Activated CD8-positive, alpha-beta memory T cell treated with anti-CD3 and anti-CD28 coated beads, Interleukin-2, amount 50 U/mL, for 1 hour (primary cell): ENCODE results near the gene ZBTB16.

Source experiments
- DNase-seq: peaks from one replicate; pipeline ENCODE4 v3.0.0-alpha.2; 2020; ENCODE audit errors: extremely low read depth

The ZBTB16 gene

GRCh38 chr11:114059278-114059983 is at the start of gene ZBTB16:
TSS of gene ZBTB16 (plus strand) at chr11:114059711. CDS start at chr11:114063301, 3,590 bp downstream.
- no peak for DNase-seq

GRCh38 chr11:114010931-114011330 is 48.6 kb upstream of the ZBTB16 start:
- no peak for DNase-seq

- no peak for DNase-seq
Observed at GRCh38 chr11:114011443-114011842, 48.1 kb upstream of the ZBTB16 start.

- no peak for DNase-seq
Observed at GRCh38 chr11:114015117-114015516, 44.4 kb upstream of the ZBTB16 start.

GRCh38 chr11:114016986-114017385 is 42.5 kb upstream of the ZBTB16 start:
- DNase-seq: no peak

- DNase-seq: no peak
Observed at GRCh38 chr11:114017723-114018122, 41.8 kb upstream of the ZBTB16 start.

- no peak for DNase-seq
Observed at GRCh38 chr11:114019046-114019445, 40.5 kb upstream of the ZBTB16 start.

- DNase-seq: no peak
Observed at GRCh38 chr11:114019574-114019973, 39.9 kb upstream of the ZBTB16 start.

GRCh38 chr11:114025329-114025907 is 34.1 kb upstream of the ZBTB16 start:
- DNase-seq: no peak

- no peak for DNase-seq
Observed at GRCh38 chr11:114026355-114026754, 33.2 kb upstream of the ZBTB16 start.

- no peak for DNase-seq
Observed at GRCh38 chr11:114027391-114027790, 32.1 kb upstream of the ZBTB16 start.

GRCh38 chr11:114027926-114028325 is 31.6 kb upstream of the ZBTB16 start:
- no peak for DNase-seq

- no peak for DNase-seq
Observed at GRCh38 chr11:114031246-114031966, 28.1 kb upstream of the ZBTB16 start.

GRCh38 chr11:114031967-114032320 is 27.6 kb upstream of the ZBTB16 start:
- DNase-seq: no peak

- DNase-seq: no peak
Observed at GRCh38 chr11:114033066-114033465, 26.4 kb upstream of the ZBTB16 start.

- DNase-seq: no peak
Observed at GRCh38 chr11:114033572-114033971, 25.9 kb upstream of the ZBTB16 start.

GRCh38 chr11:114034956-114035355 is 24.6 kb upstream of the ZBTB16 start:
- no peak for DNase-seq

GRCh38 chr11:114036147-114036811 is 23.2 kb upstream of the ZBTB16 start:
- no peak for DNase-seq

GRCh38 chr11:114036958-114037357 is 22.6 kb upstream of the ZBTB16 start:
- DNase-seq: no peak

GRCh38 chr11:114039551-114039950 is 20.0 kb upstream of the ZBTB16 start:
- DNase-seq: no peak

- no peak for DNase-seq
Observed at GRCh38 chr11:114040706-114041211, 18.8 kb upstream of the ZBTB16 start.

- DNase-seq: no peak
Observed at GRCh38 chr11:114042234-114042633, 17.3 kb upstream of the ZBTB16 start.
